ENCODE results near the gene AHCYL1.

AHCYL1 gene

GRCh38 chr1:109971559-109971958, 13.0 kb upstream of the AHCYL1 start:
- in situ Hi-C loops (cut with MboI; ENCODE audit: low pct_unique_long_range_greater_than_20kb, low sequenced_read_pairs, unreplicated experiment), result no loop called here
- TF ChIP-seq CTCF (IDR thresholded peaks at IDR 0.05; ENCODE audit: extremely low read depth, insufficient read depth, missing control alignments), result no peak
- no peak for DNase-seq (ENCODE audit: low spot score)

- TF ChIP-seq CTCF (IDR thresholded peaks at IDR 0.05; ENCODE audit: extremely low read depth, insufficient read depth, missing control alignments), result no peak
- DNase-seq (ENCODE audit: low spot score), result no peak
- in situ Hi-C loops (cut with MboI; ENCODE audit: low pct_unique_long_range_greater_than_20kb, low sequenced_read_pairs, unreplicated experiment), result no loop called here
Observed at GRCh38 chr1:109974191-109974590, 10.4 kb upstream of the AHCYL1 start.

GRCh38 chr1:109975718-109976117, 8.8 kb upstream of the AHCYL1 start:
- in situ Hi-C loops (cut with MboI; ENCODE audit: low pct_unique_long_range_greater_than_20kb, low sequenced_read_pairs, unreplicated experiment), result loop anchor here (25.0 kb wide), 1 partner anchor 438 kb away; the partner anchor contains the start of genes GNAI3 and GPR61
- TF ChIP-seq CTCF (IDR thresholded peaks at IDR 0.05; ENCODE audit: extremely low read depth, insufficient read depth, missing control alignments), result no peak
- DNase-seq (ENCODE audit: low spot score), result no peak

- TF ChIP-seq CTCF (IDR thresholded peaks at IDR 0.05; ENCODE audit: extremely low read depth, insufficient read depth, missing control alignments), result no peak
- DNase-seq (ENCODE audit: low spot score), result no peak
- in situ Hi-C loops (cut with MboI; ENCODE audit: low pct_unique_long_range_greater_than_20kb, low sequenced_read_pairs, unreplicated experiment), result loop anchor here (25.0 kb wide), 1 partner anchor 439 kb away; the partner anchor contains the start of genes GNAI3 and GPR61
Observed at GRCh38 chr1:109976762-109977161, 7.8 kb upstream of the AHCYL1 start.

GRCh38 chr1:109977225-109977624, 7.3 kb upstream of the AHCYL1 start:
- in situ Hi-C loops (cut with MboI; ENCODE audit: low pct_unique_long_range_greater_than_20kb, low sequenced_read_pairs, unreplicated experiment), result loop anchor here (25.0 kb wide), 1 partner anchor 440 kb away; the partner anchor contains the start of genes GNAI3 and GPR61
- DNase-seq (ENCODE audit: low spot score), result no peak
- TF ChIP-seq CTCF (IDR thresholded peaks at IDR 0.05; ENCODE audit: extremely low read depth, insufficient read depth, missing control alignments), result no peak

- no peak for TF ChIP-seq CTCF (IDR thresholded peaks at IDR 0.05; ENCODE audit: extremely low read depth, insufficient read depth, missing control alignments)
- no peak for DNase-seq (ENCODE audit: low spot score)
- in situ Hi-C loops (cut with MboI; ENCODE audit: low pct_unique_long_range_greater_than_20kb, low sequenced_read_pairs, unreplicated experiment), result loop anchor here (25.0 kb wide), 1 partner anchor 441 kb away; the partner anchor contains the start of genes GNAI3 and GPR61
Observed at GRCh38 chr1:109977657-109978378, 6.7 kb upstream of the AHCYL1 start.

Measured in GM13977 (cell line).